WTC11 (cell line): ENCODE measurements around the gene CLDN6. TPM values are rescaled to one million over a fixed set of nuclear protein-coding genes. Genes with fewer than 3 reads are reported as not detected.

Source experiments
- ATAC-seq: fragments of 200-7000 bp; cut with Tn5 transposase; 2 replicates; pipeline ENCODE4 v1.10.0; 2021; ENCODE audit warnings: mild to moderate bottlenecking, moderate library complexity
- CTCF ChIA-PET: fragments of 300-600 bp; sonication (Branson Sonifier 250); formaldehyde crosslinking; loops from one replicate; lab custom pipeline; 2021; ENCODE audit warnings: antibody characterized with exemption; lab: Charles Lee
- POLR2A ChIA-PET: fragments of 350-600 bp; sonication (Branson Sonifier 250); formaldehyde crosslinking; loops from one replicate; lab custom pipeline; 2021; ENCODE audit warnings: antibody characterized with exemption; lab: Charles Lee
- DNase-seq: peaks from one replicate; pipeline ENCODE4 v3.0.0; 2021; ENCODE audit warnings: low spot score
- H3K27ac Mint-ChIP-seq: 2 replicates; pipeline ENCODE4 v1.8.0; 2021; ENCODE audit warnings: mixed read lengths
- H3K27me3 Mint-ChIP-seq: 2 replicates; pipeline ENCODE4 v1.8.0; 2021; ENCODE audit warnings: low read depth, mild to moderate bottlenecking, moderate library complexity, mixed read lengths
- H3K36me3 Mint-ChIP-seq: 2 replicates; pipeline ENCODE4 v1.8.0; 2021; ENCODE audit warnings: mixed read lengths
- H3K4me1 Mint-ChIP-seq: 2 replicates; pipeline ENCODE4 v1.8.0; 2022; ENCODE audit warnings: mixed read lengths
- H3K4me3 Mint-ChIP-seq: 2 replicates; pipeline ENCODE4 v1.8.0; 2021; ENCODE audit warnings: mild to moderate bottlenecking, moderate library complexity, mixed read lengths
- H3K9me3 Mint-ChIP-seq: 2 replicates; pipeline ENCODE4 v1.8.0; 2021; ENCODE audit warnings: mixed read lengths
- ATF2 ChIP-seq: sonication (generic); formaldehyde crosslinking; IDR thresholded peaks from 2 replicates; pipeline ENCODE4 v1.8.1; 2022; ENCODE audit warnings: low read depth, missing genetic modification reagents, borderline replicate concordance
- ATF6 ChIP-seq: sonication (generic); formaldehyde crosslinking; IDR thresholded peaks from 2 replicates; pipeline ENCODE4 v1.8.1; 2023; ENCODE audit warnings: mild to moderate bottlenecking, missing genetic modification reagents
- CREM ChIP-seq: sonication (generic); formaldehyde crosslinking; IDR thresholded peaks from 2 replicates; pipeline ENCODE4 v1.8.1; 2022; ENCODE audit warnings: mild to moderate bottlenecking, missing genetic modification reagents, moderate library complexity
- ELF4 ChIP-seq: sonication (generic); formaldehyde crosslinking; IDR thresholded peaks from 2 replicates; pipeline ENCODE4 v1.8.1; 2022; ENCODE audit warnings: low read depth, mild to moderate bottlenecking, moderate library complexity, missing genetic modification reagents
- GRHL2 ChIP-seq: fragments of 250-450 bp; sonication (Bioruptor Pico); IDR thresholded peaks from 2 replicates; pipeline ENCODE4 v1.8.0; 2022; ENCODE audit warnings: mild to moderate bottlenecking, moderate library complexity; ENCODE audit not compliant: insufficient replicate concordance, severe bottlenecking
- HMGA2 ChIP-seq: fragments of 250-450 bp; sonication (Bioruptor Pico); IDR thresholded peaks from 2 replicates; pipeline ENCODE4 v1.4.0; 2021; ENCODE audit warnings: mild to moderate bottlenecking, moderate library complexity
- IRF1 ChIP-seq: sonication (generic); formaldehyde crosslinking; IDR thresholded peaks from 2 replicates; pipeline ENCODE4 v1.8.0; 2023; ENCODE audit warnings: missing genetic modification reagents
- IRF2 ChIP-seq: sonication (generic); formaldehyde crosslinking; IDR thresholded peaks from 2 replicates; pipeline ENCODE4 v1.8.0; 2022; ENCODE audit warnings: low read depth, missing genetic modification reagents, borderline replicate concordance
- MLX ChIP-seq: sonication (generic); formaldehyde crosslinking; IDR thresholded peaks from 2 replicates; pipeline ENCODE4 v1.8.1; 2023; ENCODE audit warnings: mild to moderate bottlenecking, missing genetic modification reagents, moderate library complexity
- MXD4 ChIP-seq: fragments of 250-450 bp; sonication (Bioruptor Pico); IDR thresholded peaks from 2 replicates; pipeline ENCODE4 v1.8.0; 2021; ENCODE audit warnings: mild to moderate bottlenecking, moderate library complexity, borderline replicate concordance
- NR1H2 ChIP-seq: sonication (generic); formaldehyde crosslinking; IDR thresholded peaks from 2 replicates; pipeline ENCODE4 v1.9.0; 2021; ENCODE audit warnings: mild to moderate bottlenecking, moderate library complexity, missing genetic modification reagents
- NR3C1 ChIP-seq: sonication (generic); formaldehyde crosslinking; conservative IDR thresholded peaks from 2 replicates; pipeline ENCODE4 v1.8.1; 2023; ENCODE audit warnings: low read depth, mild to moderate bottlenecking, missing genetic modification reagents
- TEAD1 ChIP-seq: sonication (generic); formaldehyde crosslinking; IDR thresholded peaks from 2 replicates; pipeline ENCODE4 v1.8.0; 2022; ENCODE audit warnings: mild to moderate bottlenecking, missing genetic modification reagents
- TEAD4 ChIP-seq: sonication (generic); formaldehyde crosslinking; IDR thresholded peaks from 2 replicates; pipeline ENCODE4 v1.8.0; 2022; ENCODE audit warnings: mild to moderate bottlenecking, missing genetic modification reagents
- ZNF317 ChIP-seq: sonication (generic); formaldehyde crosslinking; IDR thresholded peaks from 2 replicates; pipeline ENCODE4 v1.8.1; 2023; ENCODE audit warnings: low read depth, mild to moderate bottlenecking, moderate library complexity, missing genetic modification reagents, borderline replicate concordance
- ZNF671 ChIP-seq: fragments of 250-450 bp; sonication (Bioruptor Pico); IDR thresholded peaks from 2 replicates; pipeline ENCODE4 v1.8.0; 2021; ENCODE audit warnings: mild to moderate bottlenecking
- total RNA-seq: library from RNA; stranded (reverse); gene quantifications from 3 replicates; pipeline ENCODE4 v1.2.3, GENCODE V29; 2021

Gene CLDN6
- total RNA-seq, 1 experiment from 2014 or later: 746 TPM

GRCh38 chr16:2988590-2989099 is 29.3 kb downstream of the CLDN6 start:
- peak; percentile 10; the same call in 1 of the 2 replicates for ATAC-seq
- peaks cover 6% of the 10 kb centered on the region; the same call in 1 of the 2 replicates for H3K27me3 Mint-ChIP-seq
- no peak for DNase-seq
- H3K4me3 Mint-ChIP-seq: no peak overlapping the region
- no peaks in the 10 kb centered on the region for H3K36me3 Mint-ChIP-seq
- no peak overlapping the region for H3K27ac Mint-ChIP-seq
- H3K4me1 Mint-ChIP-seq: peaks cover 21% of the 10 kb centered on the region
- CTCF ChIA-PET: interaction anchor here (1.0 to 1.8 kb wide), 4 partner anchors 13 to 70 kb away, joined by 4 to 6 read pairs (median 4); no protein-coding TSS in a partner anchor
- POLR2A ChIA-PET: interaction anchor here (1.1 kb wide), 1 partner anchor 17 kb away, joined by 4 read pairs; no protein-coding TSS in a partner anchor
- H3K9me3 Mint-ChIP-seq: no peaks in the 10 kb centered on the region
- TF ChIP-seq ELF4 (CRISPR knock-in tag): no peak
- TF ChIP-seq ATF6: no peak
- TF ChIP-seq TEAD4 (CRISPR knock-in tag): no peak
- no peak for TF ChIP-seq IRF2 (CRISPR knock-in tag)

GRCh38 chr16:2987833-2988232 is 30.1 kb downstream of the CLDN6 start:
- no peak for ATAC-seq
- H3K36me3 Mint-ChIP-seq: no peaks in the 10 kb centered on the region
- no peak overlapping the region for H3K27ac Mint-ChIP-seq
- peaks cover 23% of the 10 kb centered on the region for H3K4me1 Mint-ChIP-seq
- POLR2A ChIA-PET: no interaction called here
- DNase-seq: no peak
- H3K9me3 Mint-ChIP-seq: no peaks in the 10 kb centered on the region
- H3K4me3 Mint-ChIP-seq: no peak overlapping the region
- no peak for TF ChIP-seq MXD4 (CRISPR knock-in tag)
- no peak for TF ChIP-seq GRHL2
- TF ChIP-seq NR3C1: no peak
- no peak for TF ChIP-seq ZNF317
- no peak for TF ChIP-seq ELF4 (CRISPR knock-in tag)
- no peak for TF ChIP-seq ATF6
- no peak for TF ChIP-seq IRF1 (CRISPR knock-in tag)
- no peak for TF ChIP-seq IRF2 (CRISPR knock-in tag)
- no peak for TF ChIP-seq NR1H2 (CRISPR knock-in tag)
- no peak for TF ChIP-seq ZNF671 (CRISPR knock-in tag)
- TF ChIP-seq HMGA2: no peak
- no peak for TF ChIP-seq ATF2
- no peak for TF ChIP-seq MLX
- TF ChIP-seq CREM: no peak
- TF ChIP-seq TEAD1 (CRISPR knock-in tag): no peak
- CTCF ChIA-PET: interaction anchor here (1.0 to 1.8 kb wide), 2 partner anchors 18 to 71 kb away, joined by 4 to 6 read pairs; no protein-coding TSS in a partner anchor
- peaks cover 6% of the 10 kb centered on the region; the same call in 1 of the 2 replicates for H3K27me3 Mint-ChIP-seq
